ENCODE results near the gene JMJD1C.

Gene JMJD1C

GRCh38 chr10:63221950-63222349, 243.8 kb downstream of the JMJD1C start:
- Histone ChIP-seq H3K9me3 (ENCODE audit: insufficient read depth, low read length) (no peaks in the 10 kb centered on the region), H2AFZ (ENCODE audit: low read depth, low read length, severe bottlenecking) (no peak overlapping the region), H3K4me3 (ENCODE audit: insufficient read depth, low read length, poor library complexity, severe bottlenecking) (no peak overlapping the region), H3K9me2 (replicated peaks; ENCODE audit: insufficient read depth, low read length) (no peaks in the 10 kb centered on the region), H3K4me2 (ENCODE audit: low read depth, low read length, poor library complexity, severe bottlenecking) (no peak overlapping the region), H3K79me2 (ENCODE audit: insufficient read depth, low read length) (peaks cover 89% of the 10 kb centered on the region), H3K27me3 (ENCODE audit: low read length) (no peaks in the 10 kb centered on the region), H3F3A (ENCODE audit: insufficient read depth) (peaks cover 26% of the 10 kb centered on the region; the same call in 1 of the 2 replicates), H3K27ac (ENCODE audit: low read depth, low read length) (no peak overlapping the region), H3K36me3 (ENCODE audit: low read length) (peaks cover under 1% of the 10 kb centered on the region; the same call in 1 of the 2 replicates), H4K20me1 (ENCODE audit: low read depth, low read length) (no peaks in the 10 kb centered on the region; the same call in 1 of the 2 replicates), H3K9ac (ENCODE audit: low read length) (no peak overlapping the region)
- TF ChIP-seq EZH2phosphoT487 (conservative IDR thresholded peaks at IDR 0.05; ENCODE audit: low read length), result no peak
- TF ChIP-seq, protein P1, sequence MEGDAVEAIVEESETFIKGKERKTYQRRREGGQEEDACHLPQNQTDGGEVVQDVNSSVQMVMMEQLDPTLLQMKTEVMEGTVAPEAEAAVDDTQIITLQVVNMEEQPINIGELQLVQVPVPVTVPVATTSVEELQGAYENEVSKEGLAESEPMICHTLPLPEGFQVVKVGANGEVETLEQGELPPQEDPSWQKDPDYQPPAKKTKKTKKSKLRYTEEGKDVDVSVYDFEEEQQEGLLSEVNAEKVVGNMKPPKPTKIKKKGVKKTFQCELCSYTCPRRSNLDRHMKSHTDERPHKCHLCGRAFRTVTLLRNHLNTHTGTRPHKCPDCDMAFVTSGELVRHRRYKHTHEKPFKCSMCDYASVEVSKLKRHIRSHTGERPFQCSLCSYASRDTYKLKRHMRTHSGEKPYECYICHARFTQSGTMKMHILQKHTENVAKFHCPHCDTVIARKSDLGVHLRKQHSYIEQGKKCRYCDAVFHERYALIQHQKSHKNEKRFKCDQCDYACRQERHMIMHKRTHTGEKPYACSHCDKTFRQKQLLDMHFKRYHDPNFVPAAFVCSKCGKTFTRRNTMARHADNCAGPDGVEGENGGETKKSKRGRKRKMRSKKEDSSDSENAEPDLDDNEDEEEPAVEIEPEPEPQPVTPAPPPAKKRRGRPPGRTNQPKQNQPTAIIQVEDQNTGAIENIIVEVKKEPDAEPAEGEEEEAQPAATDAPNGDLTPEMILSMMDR (IDR thresholded peaks at IDR 0.05; ENCODE audit: insufficient read depth, low read length, poor library complexity, severe bottlenecking), result no peak

- peak overlapping the region; percentile 31 for H3K4me2 ChIP-seq (ENCODE audit: low read depth, low read length, poor library complexity, severe bottlenecking)
- H3F3A ChIP-seq (ENCODE audit: insufficient read depth), result peaks cover 30% of the 10 kb centered on the region; the same call in 1 of the 2 replicates
- H3K9me3 ChIP-seq (ENCODE audit: insufficient read depth, low read length), result no peaks in the 10 kb centered on the region
- no peak overlapping the region for H3K4me3 ChIP-seq (ENCODE audit: insufficient read depth, low read length, poor library complexity, severe bottlenecking)
- H3K27ac ChIP-seq (ENCODE audit: low read depth, low read length), result peak overlapping the region; percentile 19; the same call in 1 of the 2 replicates
- no peak for TF ChIP-seq EZH2phosphoT487 (conservative IDR thresholded peaks at IDR 0.05; ENCODE audit: low read length)
- TF ChIP-seq, protein P1 (IDR thresholded peaks at IDR 0.05; ENCODE audit: insufficient read depth, low read length, poor library complexity, severe bottlenecking), result no peak
- H3K9me2 ChIP-seq (replicated peaks; ENCODE audit: insufficient read depth, low read length), result no peaks in the 10 kb centered on the region
- peaks cover 82% of the 10 kb centered on the region for H3K79me2 ChIP-seq (ENCODE audit: insufficient read depth, low read length)
- peaks cover 20% of the 10 kb centered on the region for H3K36me3 ChIP-seq (ENCODE audit: low read length)
- no peaks in the 10 kb centered on the region; the same call in 1 of the 2 replicates for H4K20me1 ChIP-seq (ENCODE audit: low read depth, low read length)
- no peaks in the 10 kb centered on the region for H3K27me3 ChIP-seq (ENCODE audit: low read length)
- H3K9ac ChIP-seq (ENCODE audit: low read length), result no peak overlapping the region
- no peak overlapping the region for H2AFZ ChIP-seq (ENCODE audit: low read depth, low read length, severe bottlenecking)
Observed at GRCh38 chr10:63219749-63220148, 246.0 kb downstream of the JMJD1C start.

- H3K4me2 ChIP-seq (ENCODE audit: low read depth, low read length, poor library complexity, severe bottlenecking), result peak overlapping the region; percentile 37
- peaks cover 30% of the 10 kb centered on the region; the same call in 1 of the 2 replicates for H3F3A ChIP-seq (ENCODE audit: insufficient read depth)
- no peaks in the 10 kb centered on the region for H3K9me2 ChIP-seq (replicated peaks; ENCODE audit: insufficient read depth, low read length)
- peak overlapping the region; percentile 33; the same call in 1 of the 2 replicates for H3K27ac ChIP-seq (ENCODE audit: low read depth, low read length)
- no peaks in the 10 kb centered on the region for H3K27me3 ChIP-seq (ENCODE audit: low read length)
- H3K36me3 ChIP-seq (ENCODE audit: low read length), result peaks cover 39% of the 10 kb centered on the region
- H3K9me3 ChIP-seq (ENCODE audit: insufficient read depth, low read length), result no peaks in the 10 kb centered on the region
- TF ChIP-seq, protein P1 (IDR thresholded peaks at IDR 0.05; ENCODE audit: insufficient read depth, low read length, poor library complexity, severe bottlenecking), result peak; percentile 39
- TF ChIP-seq EZH2phosphoT487 (conservative IDR thresholded peaks at IDR 0.05; ENCODE audit: low read length), result no peak
- no peak overlapping the region for H2AFZ ChIP-seq (ENCODE audit: low read depth, low read length, severe bottlenecking)
- H3K9ac ChIP-seq (ENCODE audit: low read length), result no peak overlapping the region
- no peak overlapping the region for H3K4me3 ChIP-seq (ENCODE audit: insufficient read depth, low read length, poor library complexity, severe bottlenecking)
- H3K79me2 ChIP-seq (ENCODE audit: insufficient read depth, low read length), result peaks cover 81% of the 10 kb centered on the region
- peaks cover 3% of the 10 kb centered on the region for H4K20me1 ChIP-seq (ENCODE audit: low read depth, low read length)
Observed at GRCh38 chr10:63217120-63217605, 248.6 kb downstream of the JMJD1C start.

Data from SU-DHL-6 (cell line).